Measurements from ENCODE around the gene RAB35.
A peak's percentile ranks its signal among the peaks of the same experiment; 100 is the strongest.

RAB35 gene

GRCh38 chr12:120132054-120132836 lies 15.7 kb upstream of the RAB35 start:
- no peak for DNase-seq

DNA sequence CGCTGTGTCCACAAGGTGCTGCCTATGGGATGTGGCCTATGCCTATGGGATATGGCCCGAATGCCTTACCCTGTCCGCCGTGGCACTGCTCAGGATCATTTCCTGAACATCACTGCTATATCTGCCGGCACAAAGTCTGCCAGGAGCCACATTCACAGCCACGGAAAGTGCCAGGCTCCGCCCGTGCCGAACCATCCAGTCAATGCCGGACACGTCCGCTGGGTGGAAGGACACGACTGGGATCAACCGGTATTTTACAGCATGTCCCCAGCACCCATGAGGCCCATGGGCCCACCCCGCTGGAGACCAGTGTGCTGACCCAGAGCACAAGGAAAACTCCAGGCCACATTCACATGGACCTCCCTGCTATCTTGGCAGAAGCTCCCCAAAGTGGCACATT lies 14.6 kb upstream of the RAB35 start:
- DNase-seq: no peak

GRCh38 chr12:120130011-120130410 lies 13.5 kb upstream of the RAB35 start:
- DNase-seq: no peak

GRCh38 chr12:120126635-120127005 lies 10.1 kb upstream of the RAB35 start:
- DNase-seq: no peak

- no peak for DNase-seq
Observed at GRCh38 chr12:120125792-120126634, 9.5 kb upstream of the RAB35 start.

DNA sequence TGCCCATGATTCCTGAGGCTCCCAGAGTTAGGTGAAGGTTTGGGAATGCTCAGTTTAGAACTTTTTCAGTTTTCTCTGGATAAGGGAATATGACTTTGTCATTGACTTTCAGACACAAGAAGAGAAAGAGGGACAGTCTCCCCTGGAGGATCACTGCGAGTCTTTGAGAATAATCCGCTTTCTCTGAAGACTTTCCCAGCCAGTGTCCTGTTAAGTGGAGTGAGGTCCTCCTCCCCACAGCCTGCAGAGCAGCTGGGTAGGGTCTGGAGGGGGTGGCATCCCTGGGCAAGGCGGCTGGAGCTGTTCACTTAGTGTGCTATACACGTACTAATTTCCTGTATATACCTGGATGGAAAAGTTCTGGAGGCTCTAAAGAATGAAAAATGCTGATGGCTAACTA lies 8.5 kb upstream of the RAB35 start:
- no peak for DNase-seq

GRCh38 chr12:120121766-120122293 lies 5.3 kb upstream of the RAB35 start:
- no peak for DNase-seq

DNA sequence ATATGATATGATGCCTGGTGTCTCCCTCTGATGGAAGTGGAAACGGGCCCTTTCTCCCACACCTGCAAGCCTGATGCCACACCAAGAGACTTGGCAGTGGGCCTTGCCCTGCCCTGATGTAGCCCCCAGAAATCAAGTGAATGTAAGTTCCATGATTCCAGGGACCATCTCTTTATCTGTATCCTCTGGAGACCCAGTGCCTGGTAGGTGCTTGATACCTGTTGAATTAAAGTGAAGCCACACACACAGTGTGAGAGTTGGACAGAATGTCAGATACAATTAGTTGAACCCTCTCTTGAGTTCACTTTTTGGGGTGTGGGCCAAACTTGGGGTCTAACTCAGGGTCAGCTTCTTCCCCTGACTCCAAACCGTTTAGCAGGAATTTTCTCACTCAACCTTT lies 4.8 kb upstream of the RAB35 start:
- no peak for DNase-seq

DNA sequence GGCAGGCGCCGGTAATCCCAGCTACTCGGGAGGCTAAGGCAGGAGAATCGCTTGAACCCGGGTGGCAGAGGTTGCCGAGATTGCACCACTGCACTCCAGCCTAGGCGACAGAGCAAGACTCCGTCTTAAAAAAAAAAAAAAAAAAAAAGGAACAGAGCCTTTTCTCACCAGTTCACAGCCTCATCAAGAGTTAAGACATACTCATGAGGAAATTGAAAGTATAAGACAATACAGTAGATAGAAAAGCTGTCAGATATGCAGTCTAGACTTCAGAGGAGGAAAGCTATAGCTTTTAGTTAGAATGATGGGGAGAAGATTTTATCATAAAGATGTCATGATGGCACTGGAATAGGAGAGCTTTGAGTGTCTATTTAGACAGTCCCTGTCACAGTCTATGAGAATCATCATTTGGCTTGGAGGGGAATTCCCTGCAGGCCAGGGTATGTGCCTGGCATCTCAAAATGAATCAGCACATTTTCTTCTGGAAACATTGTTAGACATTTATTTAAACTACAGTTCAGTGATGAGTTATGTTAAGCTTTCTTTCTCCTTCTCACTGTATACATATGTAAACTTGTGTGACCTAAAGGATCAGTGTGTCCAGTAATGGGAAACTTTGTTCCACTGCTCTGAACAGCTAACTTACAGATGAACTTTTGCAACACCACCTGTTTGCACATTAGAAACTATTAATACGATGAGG lies 2.9 kb upstream of the RAB35 start:
- DNase-seq: peak; percentile 21 to 29

DNA sequence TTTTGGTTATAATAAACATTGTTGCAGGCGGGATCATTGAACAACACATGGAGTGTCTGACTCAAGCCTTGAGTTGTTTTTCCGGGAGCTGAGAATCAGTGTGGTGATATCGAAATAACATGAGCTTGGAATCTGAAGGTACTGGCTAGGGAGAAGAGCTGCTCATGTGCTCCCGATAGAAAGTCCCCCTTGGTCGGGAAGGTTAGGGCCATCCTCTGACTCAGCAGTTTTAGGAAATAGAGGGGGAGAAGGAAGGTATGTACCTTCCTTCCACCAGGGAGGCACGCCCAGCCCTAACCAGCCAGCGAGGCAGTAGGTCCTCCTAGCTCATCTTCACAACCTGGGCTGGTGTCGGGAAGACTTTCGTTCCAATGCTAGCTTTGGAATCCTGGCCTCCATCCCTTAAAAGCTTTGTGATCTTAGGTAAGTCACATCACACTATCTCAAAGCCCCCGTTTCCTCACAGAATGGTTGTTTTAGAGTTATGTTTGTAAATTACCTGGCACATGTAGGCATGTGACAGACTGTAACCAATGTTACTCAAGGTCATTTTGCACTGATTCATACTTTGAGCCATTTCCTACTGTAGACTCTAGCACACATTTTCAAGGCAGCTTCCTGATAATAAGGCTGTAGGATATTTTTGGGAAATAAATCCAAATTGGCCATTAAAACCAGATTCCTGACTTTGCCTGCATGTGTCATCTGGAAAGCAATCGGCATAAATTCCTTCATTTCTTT lies 1.9 kb upstream of the RAB35 start:
- DNase-seq: no peak

- no peak for DNase-seq
Observed at GRCh38 chr12:120117961-120118320, 1.4 kb upstream of the RAB35 start.

GRCh38 chr12:120116792-120117651 lies 469 bp upstream of the RAB35 start:
- DNase-seq: peak; percentile 96

GRCh38 chr12:120115692-120116440 lies 687 bp downstream of the RAB35 start:
- DNase-seq: no peak

DNA sequence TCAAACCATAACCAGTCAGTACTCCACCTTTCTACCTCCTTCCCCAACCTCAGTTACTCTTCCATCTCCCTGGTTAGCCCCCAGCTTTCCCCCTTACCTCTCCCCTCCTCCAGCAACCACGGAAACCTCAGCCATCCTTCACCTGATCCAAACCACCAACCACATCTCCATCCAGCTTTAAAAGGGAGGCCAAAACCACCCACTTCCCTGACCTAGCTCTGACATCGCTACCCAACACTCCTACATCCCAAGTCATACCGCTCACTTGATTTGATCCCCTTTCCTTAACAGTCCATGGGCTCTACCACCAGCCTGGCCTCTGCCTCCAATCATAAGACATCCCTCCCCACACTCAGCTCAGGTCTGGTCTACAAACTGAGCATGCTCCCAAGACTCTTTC lies 1.5 kb downstream of the RAB35 start:
- no peak for DNase-seq

DNA sequence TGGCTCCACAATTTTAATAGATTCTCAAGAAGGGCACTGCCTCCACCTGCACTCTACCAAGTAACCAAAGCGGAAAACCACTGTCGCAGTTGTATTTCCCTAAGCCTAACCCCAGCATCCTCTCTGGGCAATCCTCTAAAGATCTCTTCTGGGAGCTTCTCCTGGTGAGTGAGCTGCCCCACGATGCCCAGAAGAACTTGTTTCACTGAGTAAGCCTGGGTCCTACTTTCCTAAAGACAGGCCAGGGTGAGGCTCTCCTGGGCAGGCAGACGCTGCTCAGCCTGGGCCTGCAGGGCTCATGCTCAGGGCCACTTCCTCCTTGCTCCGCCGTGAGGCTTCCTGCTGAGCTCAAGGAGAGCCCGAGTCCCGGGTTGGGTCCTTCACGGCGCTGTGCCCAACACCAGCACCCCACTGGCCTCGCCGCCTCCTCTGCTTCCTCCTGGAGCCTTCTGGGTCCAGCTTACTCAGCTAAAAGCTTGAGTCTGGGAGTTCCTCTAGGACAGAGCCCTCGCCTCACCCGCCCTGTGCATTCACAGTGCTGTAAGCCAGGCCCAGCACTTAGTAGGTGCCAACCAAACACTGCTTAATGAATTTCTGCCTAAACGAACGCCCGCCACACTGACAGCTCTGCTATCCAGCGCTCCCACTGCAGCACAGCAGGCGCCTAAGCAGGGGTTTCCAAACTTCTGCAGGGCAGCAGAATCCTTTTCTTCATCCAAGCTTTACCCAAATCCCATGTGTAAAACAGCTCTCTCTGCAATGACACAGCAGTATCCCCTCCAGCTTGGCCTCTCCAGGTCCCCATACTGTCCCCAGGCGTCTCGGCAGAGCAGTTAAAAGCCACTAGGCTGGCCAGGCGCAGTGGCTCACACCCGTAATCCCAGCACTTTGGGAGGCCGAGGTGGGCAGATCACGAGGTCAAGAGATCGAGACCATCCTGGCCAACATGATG lies 5.7 kb downstream of the RAB35 start:
- DNase-seq: peak in 1 of 2 experiments; percentile 17

DNA sequence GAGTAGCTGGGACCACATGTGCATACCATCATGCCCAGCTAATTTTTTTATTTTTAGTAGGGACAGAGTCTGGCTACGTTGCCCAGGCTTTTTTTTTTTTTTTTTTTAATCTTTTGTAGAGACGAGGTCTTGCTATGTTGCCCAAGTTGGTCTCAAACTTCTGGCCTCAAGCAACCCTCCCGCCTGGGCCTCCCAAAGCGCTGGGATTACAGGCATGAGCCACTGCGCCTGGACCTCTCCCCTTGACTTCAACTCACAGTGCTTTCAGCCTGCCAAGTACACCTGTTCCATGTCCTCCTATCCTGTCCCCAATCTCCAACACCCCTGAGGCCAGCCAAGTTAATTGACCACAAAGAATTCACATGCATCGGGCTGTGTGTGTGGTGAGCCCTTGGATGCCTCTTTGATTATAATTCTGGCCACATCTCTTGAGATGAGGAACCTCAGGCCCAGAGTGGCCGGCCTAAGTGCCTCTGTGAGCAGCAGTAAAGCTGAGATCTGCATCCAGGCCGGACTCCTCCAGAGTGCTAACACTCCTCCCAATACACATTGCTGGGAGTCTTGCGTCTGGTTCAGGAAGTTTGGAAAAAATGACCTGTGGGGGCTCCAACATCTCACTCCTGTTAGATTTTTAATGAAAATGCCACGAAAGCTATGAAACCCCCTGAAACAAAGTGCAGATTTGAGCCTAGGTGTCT lies 6.8 kb downstream of the RAB35 start:
- DNase-seq: no peak

DNA sequence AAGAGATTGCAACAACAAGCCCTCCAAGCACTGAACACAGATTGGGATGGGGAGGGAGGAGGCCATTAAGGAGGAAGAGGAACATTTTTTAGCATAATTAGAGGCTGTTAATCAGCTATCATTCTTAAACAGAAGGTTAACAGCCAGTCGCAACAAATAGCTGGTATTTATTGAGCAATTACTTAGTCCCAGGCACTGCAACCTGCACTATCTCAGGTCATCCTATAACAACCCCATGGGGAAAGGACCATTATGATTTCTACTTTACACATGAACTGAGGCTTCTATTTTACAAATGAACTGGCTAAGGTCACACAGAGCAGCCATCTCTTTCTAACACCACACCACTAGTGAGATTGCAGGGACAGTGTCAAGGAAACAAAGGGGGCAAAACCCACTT lies 10.4 kb downstream of the RAB35 start:
- no peak for DNase-seq

- DNase-seq: no peak
Observed at GRCh38 chr12:120103371-120103770, 13.2 kb downstream of the RAB35 start.

- DNase-seq: no peak
Observed at GRCh38 chr12:120103044-120103338, 13.6 kb downstream of the RAB35 start.

All from activated CD4-positive, alpha-beta T cell treated with anti-CD3 and anti-CD28 coated beads, Interleukin-2, amount 50 U/mL, for 4 hours (primary cell).